ENCODE data around the gene VPS37D.
A peak's percentile ranks its signal among the peaks of the same experiment; 100 is the strongest.

Gene VPS37D

DNA sequence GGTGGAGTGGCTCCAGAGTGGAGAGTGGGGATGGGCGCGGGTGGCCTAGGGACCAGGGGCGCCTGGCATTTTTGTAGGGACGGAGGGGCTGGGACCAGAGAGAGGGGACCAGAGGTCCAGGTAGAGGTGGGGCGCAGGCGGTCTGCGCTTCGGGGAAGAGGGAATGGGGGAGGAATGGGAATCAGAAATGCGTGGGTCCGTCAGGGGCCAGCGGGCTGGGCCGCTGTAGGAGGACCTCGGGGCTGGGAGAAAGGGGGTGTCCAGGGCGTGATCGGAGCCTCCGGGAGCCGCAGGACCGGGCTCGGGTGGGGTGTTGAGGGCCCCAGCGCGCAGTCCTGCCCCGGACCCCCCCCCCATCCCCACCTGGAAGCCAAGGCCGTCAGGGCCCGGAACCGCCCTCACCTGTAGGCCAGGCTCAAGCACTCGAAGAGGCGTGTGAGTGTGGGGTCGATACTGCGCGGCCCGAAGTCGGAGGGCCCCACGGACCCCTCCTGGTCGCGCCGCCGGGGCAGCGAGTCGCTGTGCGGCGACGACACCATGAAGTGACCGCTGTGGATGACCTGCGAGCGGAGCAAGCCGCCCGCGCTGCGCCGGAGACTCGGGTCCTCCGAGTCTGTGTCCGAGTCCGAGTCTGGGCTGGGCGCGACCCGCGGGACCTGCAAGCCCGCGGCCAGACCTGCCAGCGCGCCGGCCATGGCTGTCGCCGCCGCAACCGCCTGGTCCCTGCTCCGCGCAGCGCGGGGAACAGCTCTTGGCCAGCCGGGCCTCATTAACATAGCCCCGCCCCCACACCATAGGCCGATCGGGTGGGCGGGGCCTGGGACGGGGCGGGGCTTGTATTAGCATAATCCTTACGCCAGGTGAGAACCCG, 43.6 kb upstream of the VPS37D start, which contains the start of gene MLXIPL:
Gene MLXIPL (minus strand): TSS at position 725 of the 871 bp plus-strand sequence. CDS start 30 bp downstream, at position 695.
- H3K27ac ChIP-seq = peak within 1 kb of the TSS; percentile 52; the same call in 1 of the 2 replicates
- TF ChIP-seq, protein P1, sequence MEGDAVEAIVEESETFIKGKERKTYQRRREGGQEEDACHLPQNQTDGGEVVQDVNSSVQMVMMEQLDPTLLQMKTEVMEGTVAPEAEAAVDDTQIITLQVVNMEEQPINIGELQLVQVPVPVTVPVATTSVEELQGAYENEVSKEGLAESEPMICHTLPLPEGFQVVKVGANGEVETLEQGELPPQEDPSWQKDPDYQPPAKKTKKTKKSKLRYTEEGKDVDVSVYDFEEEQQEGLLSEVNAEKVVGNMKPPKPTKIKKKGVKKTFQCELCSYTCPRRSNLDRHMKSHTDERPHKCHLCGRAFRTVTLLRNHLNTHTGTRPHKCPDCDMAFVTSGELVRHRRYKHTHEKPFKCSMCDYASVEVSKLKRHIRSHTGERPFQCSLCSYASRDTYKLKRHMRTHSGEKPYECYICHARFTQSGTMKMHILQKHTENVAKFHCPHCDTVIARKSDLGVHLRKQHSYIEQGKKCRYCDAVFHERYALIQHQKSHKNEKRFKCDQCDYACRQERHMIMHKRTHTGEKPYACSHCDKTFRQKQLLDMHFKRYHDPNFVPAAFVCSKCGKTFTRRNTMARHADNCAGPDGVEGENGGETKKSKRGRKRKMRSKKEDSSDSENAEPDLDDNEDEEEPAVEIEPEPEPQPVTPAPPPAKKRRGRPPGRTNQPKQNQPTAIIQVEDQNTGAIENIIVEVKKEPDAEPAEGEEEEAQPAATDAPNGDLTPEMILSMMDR (conservative IDR thresholded peaks at IDR 0.05) = no peak

- TF ChIP-seq, protein P1 (conservative IDR thresholded peaks at IDR 0.05) = no peak
- H3K27ac ChIP-seq = peak overlapping the region; percentile 52; the same call in 1 of the 2 replicates
Measured at GRCh38 chr7:73624669-73625001, 43.0 kb upstream of the VPS37D start.

GRCh38 chr7:73625276-73625675, 42.4 kb upstream of the VPS37D start:
- TF ChIP-seq, protein P1 (conservative IDR thresholded peaks at IDR 0.05) = no peak
- H3K27ac ChIP-seq = no peak overlapping the region

- H3K27ac ChIP-seq = no peak overlapping the region
- TF ChIP-seq, protein P1 (conservative IDR thresholded peaks at IDR 0.05) = peak; percentile 42
Measured at GRCh38 chr7:73626814-73627213, 40.8 kb upstream of the VPS37D start.

- H3K27ac ChIP-seq = no peak overlapping the region
- TF ChIP-seq, protein P1 (conservative IDR thresholded peaks at IDR 0.05) = no peak
Measured at GRCh38 chr7:73628504-73628903, 39.1 kb upstream of the VPS37D start.

DNA sequence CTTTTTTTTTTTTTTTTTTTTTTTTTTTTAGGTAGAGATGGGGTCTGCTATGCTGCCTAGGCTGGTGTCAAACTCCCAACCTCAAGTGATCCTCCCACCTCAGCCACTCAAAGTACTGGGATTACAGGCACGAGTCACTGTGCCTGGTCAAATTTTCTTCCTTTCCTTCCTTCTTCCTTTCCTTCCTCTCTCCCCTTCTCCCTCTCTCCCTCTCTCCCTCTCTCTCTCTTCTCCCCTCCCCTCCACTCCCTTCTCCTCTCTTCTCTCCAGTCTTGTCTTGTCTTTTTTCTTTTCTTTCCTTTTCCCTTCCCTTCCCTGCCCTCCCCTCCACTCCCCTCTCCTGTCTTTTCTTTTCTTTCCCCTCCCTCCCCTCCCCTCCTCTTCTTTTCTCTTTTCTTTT, 36.1 kb upstream of the VPS37D start:
- TF ChIP-seq, protein P1 (conservative IDR thresholded peaks at IDR 0.05) = no peak

DNA sequence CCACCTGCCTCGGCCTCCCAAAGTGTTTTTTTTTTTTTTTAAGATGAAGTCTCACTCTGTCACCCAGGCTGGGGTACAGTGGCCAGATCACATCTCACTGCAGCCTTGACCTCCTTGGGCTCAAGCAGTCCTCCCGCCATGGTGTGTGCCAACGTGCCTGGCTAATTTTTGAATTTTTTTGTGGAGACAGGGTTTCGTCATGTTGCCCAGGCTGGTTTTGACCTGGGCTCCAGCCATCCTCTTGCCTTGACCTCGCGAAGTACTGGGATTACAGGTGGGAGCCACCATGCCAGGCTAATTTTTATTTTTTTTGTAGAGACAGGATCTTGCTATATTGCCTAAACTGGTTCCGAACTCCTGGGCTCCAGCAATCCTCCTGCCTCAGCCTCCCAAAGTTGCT, 34.3 kb upstream of the VPS37D start:
- H3K27ac ChIP-seq = no peak overlapping the region
- TF ChIP-seq, protein P1 (conservative IDR thresholded peaks at IDR 0.05) = no peak

More for the DNA sequence above, 36.1 kb upstream of the VPS37D start:
- no peak overlapping the region for H3K27ac ChIP-seq
